HG03159 (cell line): ENCODE results near the gene SIX2.
"Not testable (repeated sequence)": the region's sequence is repeated elsewhere in the genome, so short reads cannot be mapped to it uniquely, and the experiment has no call there.

Source experiments
- ATAC-seq: cut with Tn5 transposase; IDR thresholded peaks from one replicate; pipeline ENCODE4 v1.9.1; 2021; ENCODE audit warnings: mild to moderate bottlenecking, moderate library complexity; ENCODE audit not compliant: unreplicated experiment

SIX2 gene

GRCh38 chr2:45009303-45009927 is at the start of gene SIX2:
SIX2 (minus strand) TSS chr2:45009452; CDS start chr2:45009110, 342 bp downstream.
- ATAC-seq = no peak

- no peak for ATAC-seq
These were observed 45.9 kb upstream of the SIX2 start for GRCh38 chr2:45055162-45055605.

GRCh38 chr2:45053966-45054365 is 44.7 kb upstream of the SIX2 start:
- ATAC-seq = no peak

- ATAC-seq = no peak
These were observed 43.2 kb upstream of the SIX2 start for GRCh38 chr2:45052388-45052928.

GRCh38 chr2:45049569-45050336 is 40.5 kb upstream of the SIX2 start:
- ATAC-seq = no peak

- ATAC-seq = no peak
These were observed 38.0 kb upstream of the SIX2 start for GRCh38 chr2:45047301-45047700.

GRCh38 chr2:45046786-45047185 is 37.5 kb upstream of the SIX2 start:
- no peak for ATAC-seq

- ATAC-seq = no peak
These were observed 36.5 kb upstream of the SIX2 start for GRCh38 chr2:45045706-45046105.

- ATAC-seq = no peak
These were observed 35.7 kb upstream of the SIX2 start for GRCh38 chr2:45044916-45045315.

GRCh38 chr2:45043174-45043573 is 33.9 kb upstream of the SIX2 start:
- ATAC-seq = no peak

- ATAC-seq = no peak
These were observed 33.1 kb upstream of the SIX2 start for GRCh38 chr2:45042401-45042800.

GRCh38 chr2:45040786-45041185 is 31.5 kb upstream of the SIX2 start:
- no peak for ATAC-seq

GRCh38 chr2:45039804-45040203 is 30.6 kb upstream of the SIX2 start:
- not testable (repeated sequence) for ATAC-seq

GRCh38 chr2:45038861-45039260 is 29.6 kb upstream of the SIX2 start:
- ATAC-seq = not testable (repeated sequence)

- no peak for ATAC-seq
These were observed 24.1 kb upstream of the SIX2 start for GRCh38 chr2:45033302-45033701.

- ATAC-seq = no peak
These were observed 21.8 kb upstream of the SIX2 start for GRCh38 chr2:45031028-45031427.

- ATAC-seq = no peak
These were observed 21.3 kb upstream of the SIX2 start for GRCh38 chr2:45030553-45030952.

GRCh38 chr2:45029215-45029614 is 20.0 kb upstream of the SIX2 start:
- ATAC-seq = no peak

GRCh38 chr2:45028276-45028675 is 19.0 kb upstream of the SIX2 start:
- ATAC-seq = no peak

- no peak for ATAC-seq
These were observed 17.7 kb upstream of the SIX2 start for GRCh38 chr2:45026924-45027450.

- ATAC-seq = no peak
These were observed 15.5 kb upstream of the SIX2 start for GRCh38 chr2:45024600-45025291.
